Hepatocyte (in vitro differentiated cells): ENCODE measurements around the gene YPEL4. TPM values are rescaled to one million over a fixed set of nuclear protein-coding genes. Genes with fewer than 3 reads are reported as not detected.

ENCODE experiments used
- DNase-seq: peaks from one replicate; pipeline ENCODE4 v3.0.0-alpha.2; 2016; ENCODE audit warnings: low spot score
- H2AFZ ChIP-seq: fragments of 200-600 bp; sonication (generic); 2 replicates; pipeline ENCODE4 v1.6.0; 2016; ENCODE audit warnings: antibody characterized with exemption, mild to moderate bottlenecking
- H3K27ac ChIP-seq: fragments of 200-600 bp; sonication (generic); 2 replicates; pipeline ENCODE4 v1.5.1; 2016; ENCODE audit warnings: mild to moderate bottlenecking
- H3K27me3 ChIP-seq: fragments of 200-600 bp; sonication (generic); 2 replicates; pipeline ENCODE4 v1.6.1; 2016
- H3K36me3 ChIP-seq: fragments of 200-600 bp; sonication (generic); replicated peaks from 2 replicates; pipeline ENCODE4 v1.5.1; 2016; ENCODE audit warnings: low read depth; ENCODE audit not compliant: insufficient read depth
- H3K4me1 ChIP-seq: fragments of 200-600 bp; sonication (generic); 2 replicates; pipeline ENCODE4 v1.5.1; 2016; ENCODE audit warnings: mild to moderate bottlenecking, moderate library complexity; ENCODE audit not compliant: insufficient read depth
- H3K4me2 ChIP-seq: fragments of 200-600 bp; sonication (generic); 2 replicates; pipeline ENCODE4 v1.6.0; 2016
- H3K4me3 ChIP-seq: fragments of 200-600 bp; sonication (generic); 2 replicates; pipeline ENCODE4 v1.5.1; 2016; ENCODE audit warnings: mild to moderate bottlenecking
- H3K79me2 ChIP-seq: fragments of 200-600 bp; sonication (generic); 2 replicates; pipeline ENCODE4 v1.6.0; 2017; ENCODE audit warnings: mild to moderate bottlenecking
- H3K9me2 ChIP-seq: fragments of 200-600 bp; sonication (generic); replicated peaks from 2 replicates; pipeline ENCODE4 v1.6.0; 2017; ENCODE audit warnings: mild to moderate bottlenecking; ENCODE audit not compliant: insufficient read depth
- H3K9me3 ChIP-seq: fragments of 200-600 bp; sonication (generic); 2 replicates; pipeline ENCODE4 v1.5.1; 2016; ENCODE audit warnings: low read depth, mild to moderate bottlenecking
- H4K20me1 ChIP-seq: fragments of 200-600 bp; sonication (generic); 2 replicates; pipeline ENCODE4 v1.6.0; 2016; ENCODE audit warnings: mild to moderate bottlenecking; ENCODE audit not compliant: insufficient read depth, poor library complexity, severe bottlenecking
- EZH2 ChIP-seq: fragments of 200-600 bp; sonication (generic); IDR thresholded peaks from 2 replicates; pipeline ENCODE4 v1.6.1; 2016; ENCODE audit warnings: antibody characterized with exemption, mild to moderate bottlenecking, borderline replicate concordance
- EZH2phosphoT487 ChIP-seq: fragments of 200-600 bp; sonication (generic); IDR thresholded peaks from one replicate; pipeline ENCODE4 v1.6.1; 2018; ENCODE audit warnings: antibody characterized with exemption, mild to moderate bottlenecking, low read depth, moderate library complexity; ENCODE audit not compliant: unreplicated experiment, severe bottlenecking
- WGBS: methylation state at CpG from one replicate; pipeline ENCODE4 v1.1.6; 2016; ENCODE audit warnings: low lambda C conversion rate; ENCODE audit errors: missing lambda C conversion rate; 5-methylcytosine and 5-hydroxymethylcytosine counted together
- microRNA counts: library from miRNA; unstranded; fragments of <30 nt; microRNA quantifications from one replicate; lab custom pipeline; 2017
- microRNA-seq: library from miRNA; unstranded; fragments of <30 nt; microRNA quantifications from one replicate; pipeline ENCODE4, GENCODE V29; 2017
- polyA plus RNA-seq: library from polyadenylated mRNA; unstranded; fragments of >200 nt; fragmentation: Nextera tagmentation; extraction: Ambion mirVana; gene quantifications from 2 replicates; pipeline ENCODE4 v1.2.1, GENCODE V29; 2016
- small RNA-seq: library from RNA; depleted of rRNA; stranded (forward); fragments of <200 nt; gene quantifications from one replicate; pipeline ENCODE3, GENCODE V24; 2014
- total RNA-seq: library from RNA; depleted of rRNA; stranded (reverse); fragments of >200 nt; gene quantifications from 2 replicates; pipeline ENCODE4 v1.2.3, GENCODE V29; 2014
- TF ChIP-seq, protein P1 (sequence below): fragments of 200-600 bp; sonication (generic); IDR thresholded peaks from 2 replicates; pipeline ENCODE4 v1.5.1; 2016; ENCODE audit warnings: antibody characterized with exemption, mild to moderate bottlenecking; ENCODE audit not compliant: poor library complexity

The YPEL4 gene
- total and polyA plus RNA-seq, 2 experiments from 2014 or later: 0.90 to 3.9 TPM

DNA sequence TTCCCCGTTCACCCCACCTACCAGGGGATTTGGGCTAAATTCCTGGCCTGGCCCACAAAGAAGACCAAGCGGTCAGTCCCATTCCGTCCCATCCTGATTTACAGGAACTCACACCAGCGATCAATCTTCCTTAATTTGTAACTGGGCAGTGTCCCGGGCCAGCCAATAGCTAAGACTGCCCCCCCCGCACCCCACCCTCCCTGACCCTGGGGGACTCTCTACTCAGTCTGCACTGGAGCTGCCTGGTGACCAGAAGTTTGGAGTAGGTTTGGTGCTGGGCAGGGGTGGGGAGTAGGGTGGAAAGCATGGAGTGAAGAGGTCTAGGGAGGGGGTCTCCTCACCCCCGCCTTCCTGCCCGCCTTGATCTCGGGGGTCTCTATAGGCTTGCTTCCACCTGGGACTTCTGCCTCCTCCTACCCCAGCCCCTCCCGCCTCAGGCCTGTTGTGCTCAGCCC lies 52.2 kb downstream of the YPEL4 start, which contains the start of gene SERPING1:
Gene SERPING1 (plus strand): TSS at position 225 of the 455 bp plus-strand sequence. CDS start 586 bp downstream, outside the sequence.
- H3K4me1 ChIP-seq: peaks cover 13% of the 10 kb centered on the region
- H4K20me1 ChIP-seq: no peaks in the 10 kb centered on the region
- peak; percentile 36 for DNase-seq
- 22% methylated on average over 6 of the region's 10 CpGs for WGBS
- no peaks in the 10 kb centered on the region for H3K9me2 ChIP-seq
- peak within 1 kb of the TSS; percentile 85 for H3K27ac ChIP-seq
- H3K9me3 ChIP-seq: no peaks in the 10 kb centered on the region
- H3K4me2 ChIP-seq: peak within 1 kb of the TSS; percentile 87
- peak within 1 kb of the TSS; percentile 58 for H2AFZ ChIP-seq
- peak within 1 kb of the TSS; percentile 48 for H3K4me3 ChIP-seq
- no peaks in the 10 kb centered on the region for H3K27me3 ChIP-seq
- H3K36me3 ChIP-seq: no peaks in the 10 kb centered on the region
- no peaks in the 10 kb centered on the region for H3K79me2 ChIP-seq
- TF ChIP-seq EZH2 (no peak), EZH2phosphoT487 (no peak)
- TF ChIP-seq, protein P1, sequence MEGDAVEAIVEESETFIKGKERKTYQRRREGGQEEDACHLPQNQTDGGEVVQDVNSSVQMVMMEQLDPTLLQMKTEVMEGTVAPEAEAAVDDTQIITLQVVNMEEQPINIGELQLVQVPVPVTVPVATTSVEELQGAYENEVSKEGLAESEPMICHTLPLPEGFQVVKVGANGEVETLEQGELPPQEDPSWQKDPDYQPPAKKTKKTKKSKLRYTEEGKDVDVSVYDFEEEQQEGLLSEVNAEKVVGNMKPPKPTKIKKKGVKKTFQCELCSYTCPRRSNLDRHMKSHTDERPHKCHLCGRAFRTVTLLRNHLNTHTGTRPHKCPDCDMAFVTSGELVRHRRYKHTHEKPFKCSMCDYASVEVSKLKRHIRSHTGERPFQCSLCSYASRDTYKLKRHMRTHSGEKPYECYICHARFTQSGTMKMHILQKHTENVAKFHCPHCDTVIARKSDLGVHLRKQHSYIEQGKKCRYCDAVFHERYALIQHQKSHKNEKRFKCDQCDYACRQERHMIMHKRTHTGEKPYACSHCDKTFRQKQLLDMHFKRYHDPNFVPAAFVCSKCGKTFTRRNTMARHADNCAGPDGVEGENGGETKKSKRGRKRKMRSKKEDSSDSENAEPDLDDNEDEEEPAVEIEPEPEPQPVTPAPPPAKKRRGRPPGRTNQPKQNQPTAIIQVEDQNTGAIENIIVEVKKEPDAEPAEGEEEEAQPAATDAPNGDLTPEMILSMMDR: no peak

DNA sequence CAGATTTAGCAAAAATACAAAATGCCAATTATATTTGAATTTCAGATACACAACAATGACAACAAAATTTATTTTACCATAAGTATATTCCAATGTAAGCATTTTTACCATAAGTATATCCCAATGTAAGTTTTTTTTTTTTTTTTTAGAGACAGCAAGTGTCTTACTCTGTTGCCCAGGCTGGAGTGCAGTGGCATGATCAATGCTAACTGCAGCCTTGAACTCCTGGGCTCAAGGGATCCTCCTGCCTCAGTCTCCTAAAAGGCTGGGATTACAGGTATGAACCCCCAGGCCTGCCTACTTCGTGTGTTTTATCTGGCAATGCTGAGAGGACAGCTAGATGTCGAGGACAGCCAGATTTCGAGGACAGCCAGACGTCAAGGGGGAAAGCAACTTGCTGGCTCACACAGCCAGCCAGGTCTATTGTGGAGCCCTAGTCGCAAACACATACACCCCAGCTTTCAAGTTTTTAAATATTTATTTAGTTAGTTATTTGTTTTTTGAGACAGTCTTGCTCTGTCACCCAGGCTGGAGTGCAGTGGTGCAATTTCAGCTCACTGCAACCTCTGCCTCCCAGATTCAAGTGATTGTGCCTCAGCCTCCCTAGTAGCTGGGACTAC lies 53.3 kb downstream of the YPEL4 start:
- H3K4me2 ChIP-seq: no peak overlapping the region
- no peaks in the 10 kb centered on the region for H3K36me3 ChIP-seq
- TF ChIP-seq, protein P1: no peak
- TF ChIP-seq EZH2phosphoT487 (no peak), EZH2 (no peak)
- H4K20me1 ChIP-seq: no peaks in the 10 kb centered on the region
- H2AFZ ChIP-seq: no peak overlapping the region
- H3K4me3 ChIP-seq: no peak overlapping the region
- no peak for DNase-seq
- H3K79me2 ChIP-seq: no peaks in the 10 kb centered on the region
- no peaks in the 10 kb centered on the region for H3K27me3 ChIP-seq
- whole genome bisulfite sequencing: 75% methylated on average over 5 of the region's 5 CpGs
- no peak overlapping the region for H3K27ac ChIP-seq
- no peaks in the 10 kb centered on the region for H3K9me2 ChIP-seq
- no peaks in the 10 kb centered on the region for H3K9me3 ChIP-seq
- peaks cover 13% of the 10 kb centered on the region for H3K4me1 ChIP-seq

MicroRNAs encoded within 50 kb of the gene (microRNA counts, 767-probe panel; counts per million panel counts)
- microRNA hsa-miR-130a-3p (lab: Ali Mortazavi, UCI): 11,282 counts per million, percentile 91 among the panel's probes with 10 or more counts

Small RNA genes within 50 kb of the gene (microRNA-seq; reads per million reads assigned to microRNA genes)
- 37,177 reads per million, percentile 98 among the genes with 10 or more reads in this experiment for gene MIR130A

Small RNA genes within 50 kb of the gene (small RNA-seq; reads per million reads assigned to genes)
- 924 reads per million, percentile 99 among the genes with 10 or more reads in this experiment for gene MIR130A

Other genes with a start within 250 kb of the YPEL4 start
- gene SLC43A3, start 222.8 kb downstream of the YPEL4 start, total RNA-seq: 10.5 and 19.3 TPM in 2 replicates
- 13.5 and 20.7 TPM in 2 replicates for gene SLC43A3, start 222.8 kb downstream of the YPEL4 start, polyA plus RNA-seq
- 1.4 and 2.4 TPM in 2 replicates for gene RTN4RL2, start 189.4 kb downstream of the YPEL4 start, total RNA-seq
- gene RTN4RL2, start 189.4 kb downstream of the YPEL4 start, polyA plus RNA-seq: 5.8 and 10.6 TPM in 2 replicates
- 40.4 and 42.2 TPM in 2 replicates for gene SLC43A1, start 134.2 kb downstream of the YPEL4 start, total RNA-seq
- gene SLC43A1, start 134.2 kb downstream of the YPEL4 start, polyA plus RNA-seq: 23.4 and 39.5 TPM in 2 replicates
- gene TIMM10, start 119.2 kb downstream of the YPEL4 start, total RNA-seq: 23.3 and 31.2 TPM in 2 replicates
- gene TIMM10, start 119.2 kb downstream of the YPEL4 start, polyA plus RNA-seq: 84.0 and 99.4 TPM in 2 replicates
- gene SMTNL1, start 112.3 kb downstream of the YPEL4 start, total RNA-seq: not detected in 2 replicates
- gene SMTNL1, start 112.3 kb downstream of the YPEL4 start, polyA plus RNA-seq: 0.19 TPM in 1 of 2 replicates, not detected in the other
- gene UBE2L6, start 82.2 kb downstream of the YPEL4 start, total RNA-seq: 40.6 and 45.7 TPM in 2 replicates
- 109 and 113 TPM in 2 replicates for gene UBE2L6, start 82.2 kb downstream of the YPEL4 start, polyA plus RNA-seq
- 123 and 129 TPM in 2 replicates for gene SERPING1, start 52.2 kb downstream of the YPEL4 start, total RNA-seq
- 445 and 476 TPM in 2 replicates for gene SERPING1, start 52.2 kb downstream of the YPEL4 start, polyA plus RNA-seq
- gene CLP1, start 7.8 kb upstream of the YPEL4 start, total RNA-seq: 13.4 and 15.4 TPM in 2 replicates
- gene CLP1, start 7.8 kb upstream of the YPEL4 start, polyA plus RNA-seq: 9.1 and 18.5 TPM in 2 replicates
- gene ZDHHC5, start 18.2 kb upstream of the YPEL4 start, total RNA-seq: 41.3 and 45.7 TPM in 2 replicates
- 35.9 and 42.3 TPM in 2 replicates for gene ZDHHC5, start 18.2 kb upstream of the YPEL4 start, polyA plus RNA-seq
- 14.5 and 15.5 TPM in 2 replicates for gene MED19, start 62.3 kb upstream of the YPEL4 start, total RNA-seq
- gene MED19, start 62.3 kb upstream of the YPEL4 start, polyA plus RNA-seq: 30.2 and 30.9 TPM in 2 replicates
- 81.4 and 104 TPM in 2 replicates for gene TMX2, start 62.7 kb upstream of the YPEL4 start, total RNA-seq
- gene TMX2, start 62.7 kb upstream of the YPEL4 start, polyA plus RNA-seq: 119 and 129 TPM in 2 replicates
- 127 and 135 TPM in 2 replicates for gene SELENOH, start 91.6 kb upstream of the YPEL4 start, total RNA-seq
- 205 and 229 TPM in 2 replicates for gene SELENOH, start 91.6 kb upstream of the YPEL4 start, polyA plus RNA-seq
- not detected in 2 replicates for gene BTBD18, start 101.9 kb upstream of the YPEL4 start, total RNA-seq
- gene BTBD18, start 101.9 kb upstream of the YPEL4 start, polyA plus RNA-seq: 0.24 and 0.39 TPM in 2 replicates
- 124 and 130 TPM in 2 replicates for gene CTNND1, start 111.9 kb upstream of the YPEL4 start, total RNA-seq
- 59.4 and 65.0 TPM in 2 replicates for gene CTNND1, start 111.9 kb upstream of the YPEL4 start, polyA plus RNA-seq